ENCODE results near the gene WDR81.
"Not testable (repeated sequence)": the region's sequence is repeated elsewhere in the genome, so short reads cannot be mapped to it uniquely, and the experiment has no call there.

Gene WDR81

GRCh38 chr17:1755827-1756262 is 31.3 kb downstream of the WDR81 start:
- no peak for FAIRE-seq

GRCh38 chr17:1758807-1759206 is 34.3 kb downstream of the WDR81 start:
- no peak for FAIRE-seq

- no peak for FAIRE-seq
Observed at GRCh38 chr17:1759529-1759928, 35.0 kb downstream of the WDR81 start.

- no peak for FAIRE-seq
Observed at GRCh38 chr17:1762233-1762900, 37.9 kb downstream of the WDR81 start.

GRCh38 chr17:1762901-1763898 is 38.7 kb downstream of the WDR81 start:
- no peak for FAIRE-seq

- FAIRE-seq, result no peak
Observed at GRCh38 chr17:1764284-1764683, 39.8 kb downstream of the WDR81 start.

- not testable (repeated sequence) for FAIRE-seq
Observed at GRCh38 chr17:1764705-1765104, 40.2 kb downstream of the WDR81 start.

GRCh38 chr17:1765576-1765975 is 41.1 kb downstream of the WDR81 start:
- FAIRE-seq, result no peak

- FAIRE-seq, result no peak
Observed at GRCh38 chr17:1766382-1767135, 42.1 kb downstream of the WDR81 start.

GRCh38 chr17:1767358-1767757 is 42.9 kb downstream of the WDR81 start:
- no peak for FAIRE-seq

- FAIRE-seq, result no peak
Observed at GRCh38 chr17:1769822-1770477, 45.4 kb downstream of the WDR81 start.

- not testable (repeated sequence) for FAIRE-seq
Observed at GRCh38 chr17:1773000-1773695, 48.6 kb downstream of the WDR81 start.

GRCh38 chr17:1773696-1774181 is 49.2 kb downstream of the WDR81 start:
- no peak for FAIRE-seq

GRCh38 chr17:1774390-1775176 is 50.1 kb downstream of the WDR81 start:
- FAIRE-seq, result no peak

- FAIRE-seq, result no peak
Observed at GRCh38 chr17:1776328-1776727, 51.8 kb downstream of the WDR81 start.

- FAIRE-seq, result no peak
Observed at GRCh38 chr17:1776857-1777256, 52.4 kb downstream of the WDR81 start.

- no peak for FAIRE-seq
Observed at GRCh38 chr17:1779571-1780131, 55.1 kb downstream of the WDR81 start.

- FAIRE-seq, result no peak
Observed at GRCh38 chr17:1782171-1782567, 57.7 kb downstream of the WDR81 start.

GRCh38 chr17:1783271-1783670 is 58.8 kb downstream of the WDR81 start:
- no peak for FAIRE-seq

- FAIRE-seq, result no peak
Observed at GRCh38 chr17:1783834-1784611, 59.5 kb downstream of the WDR81 start.

Measured in A204.1 (cell line).